Central memory CD8-positive, alpha-beta T cell (primary cell): ENCODE measurements around the gene ARHGAP15.
"Not testable (repeated sequence)": the region's sequence is repeated elsewhere in the genome, so short reads cannot be mapped to it uniquely, and the experiment has no call there.

ENCODE experiments used
- ATAC-seq: fragments of 150-1000 bp; cut with Tn5 transposase; replicated peaks from 2 replicates; pipeline ENCODE4 v1.10.0; 2022; ENCODE audit warnings: mild to moderate bottlenecking, moderate FRiP score, moderate number of reproducible peaks; ENCODE audit not compliant: poor library complexity, severe bottlenecking; ENCODE audit errors: extremely low read depth
- DNase-seq, 2 donors: peaks; one replicate each; pipeline ENCODE4 v3.0.0; 2021; ENCODE audit warnings: low spot score in 2 of 2
- H3K27ac Mint-ChIP-seq: one replicate; pipeline ENCODE4 v1.8.0; 2022; ENCODE audit warnings: low read depth, mild to moderate bottlenecking, moderate library complexity, mixed read lengths
- H3K27me3 Mint-ChIP-seq: one replicate; pipeline ENCODE4 v1.8.0; 2022; ENCODE audit warnings: mixed read lengths
- H3K36me3 Mint-ChIP-seq: one replicate; pipeline ENCODE4 v1.8.0; 2022; ENCODE audit warnings: mild to moderate bottlenecking, moderate library complexity, mixed read lengths; ENCODE audit not compliant: insufficient read depth
- H3K4me1 Mint-ChIP-seq: one replicate; pipeline ENCODE4 v1.8.0; 2022; ENCODE audit warnings: mixed read lengths
- H3K4me3 Mint-ChIP-seq: one replicate; pipeline ENCODE4 v1.8.0; 2022; ENCODE audit warnings: mild to moderate bottlenecking, moderate library complexity, mixed read lengths
- H3K9me3 Mint-ChIP-seq: one replicate; pipeline ENCODE4 v1.8.0; 2022; ENCODE audit warnings: mixed read lengths

Gene ARHGAP15

DNA sequence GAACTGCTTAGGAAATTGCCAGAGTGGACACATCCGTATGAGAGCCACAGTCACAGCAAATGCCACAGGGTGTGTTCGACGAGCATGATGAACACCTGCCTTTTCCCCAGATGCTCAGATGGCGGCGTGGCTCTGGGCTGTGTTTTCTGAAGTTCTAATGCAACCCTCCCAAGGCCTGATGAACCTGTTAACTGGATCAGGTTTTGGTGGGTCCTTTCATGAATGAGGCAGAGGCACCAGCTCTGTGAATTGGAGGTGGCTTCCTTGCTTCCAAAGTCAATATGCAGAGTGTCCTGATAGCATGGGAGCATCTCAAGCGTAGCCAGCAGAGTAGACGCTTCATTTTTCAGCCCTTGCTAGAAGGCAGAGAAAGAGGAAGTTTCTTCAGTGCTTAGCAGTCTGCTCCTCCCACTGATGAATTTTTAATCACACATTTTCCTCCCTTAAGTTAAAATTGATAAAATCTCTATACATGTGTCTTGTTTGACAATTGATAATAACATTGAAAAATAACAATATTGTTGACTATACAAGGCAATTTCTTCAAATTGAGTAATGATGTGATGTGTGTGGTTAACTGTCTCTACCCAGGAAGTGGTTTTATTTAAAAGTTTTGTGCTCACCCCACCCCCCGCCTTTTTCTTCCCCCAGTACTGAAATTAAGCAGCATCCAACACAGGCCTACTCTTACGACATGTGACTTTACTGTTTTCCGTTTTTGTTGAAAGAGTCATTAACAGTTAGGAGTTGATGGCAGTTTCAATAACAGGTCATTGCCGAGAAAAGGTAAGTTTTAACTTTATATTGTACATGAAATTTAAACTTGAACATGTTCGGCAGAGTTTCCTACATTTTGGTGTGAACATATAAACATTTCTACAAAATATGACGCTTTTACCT, at the start of gene ARHGAP15:
Gene ARHGAP15, plus strand, starts transcription at position 739 of the 900 bp plus-strand sequence.
- peak within 1 kb of the TSS; percentile 82 for H3K27ac Mint-ChIP-seq
- H3K9me3 Mint-ChIP-seq, result peaks cover 2% of the 10 kb centered on the region
- peaks cover 15% of the 10 kb centered on the region for H3K4me1 Mint-ChIP-seq
- H3K36me3 Mint-ChIP-seq, result peaks cover 5% of the 10 kb centered on the region
- ATAC-seq (peak; percentile 95), DNase-seq (peak; percentile 45 to 55)
- no peaks in the 10 kb centered on the region for H3K27me3 Mint-ChIP-seq
- H3K4me3 Mint-ChIP-seq, result peak within 1 kb of the TSS; percentile 46

DNA sequence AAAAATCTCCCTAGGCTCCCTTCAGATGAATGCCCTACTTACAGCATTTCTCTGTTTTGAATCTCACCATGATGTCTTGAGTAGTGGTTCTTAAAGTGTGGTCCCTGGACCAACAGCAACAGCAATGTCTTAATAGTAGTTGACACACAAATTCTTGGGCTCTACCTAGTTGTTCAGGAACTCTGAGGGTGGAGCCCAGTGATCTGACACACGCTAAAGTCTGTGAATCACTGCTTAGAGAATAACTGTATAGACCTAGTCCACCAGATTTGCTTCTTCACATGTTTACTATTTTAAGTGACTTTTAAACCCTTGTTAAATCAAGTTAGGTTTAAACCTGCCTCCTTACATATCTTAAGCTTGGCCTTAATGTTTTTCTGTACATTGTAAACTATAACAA, 47.6 kb upstream of the ARHGAP15 start:
- no peak for DNase-seq
- no peaks in the 10 kb centered on the region for H3K36me3 Mint-ChIP-seq
- no peak for ATAC-seq
- no peaks in the 10 kb centered on the region for H3K9me3 Mint-ChIP-seq
- H3K4me1 Mint-ChIP-seq, result peaks cover 12% of the 10 kb centered on the region
- no peaks in the 10 kb centered on the region for H3K27me3 Mint-ChIP-seq
- H3K4me3 Mint-ChIP-seq, result no peak overlapping the region
- no peak overlapping the region for H3K27ac Mint-ChIP-seq

DNA sequence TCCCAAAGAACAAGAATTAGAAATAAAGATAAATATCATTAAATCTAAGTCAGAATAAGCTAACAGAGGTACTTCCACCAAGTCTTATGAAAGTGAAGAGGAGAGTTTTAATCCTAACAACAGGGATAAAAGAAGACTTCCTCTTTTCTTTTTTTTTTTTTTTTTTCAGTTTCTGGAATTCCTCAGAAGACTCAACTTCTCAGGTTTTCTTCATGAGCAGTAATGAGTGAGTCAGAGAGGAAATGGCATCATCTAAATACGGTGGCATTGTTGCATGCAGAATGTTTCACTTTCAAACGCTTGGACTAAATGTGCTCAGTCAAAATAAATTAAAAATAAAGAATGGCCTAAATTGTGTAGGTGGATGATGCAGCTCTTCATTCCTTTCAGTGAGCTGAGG, 45.6 kb upstream of the ARHGAP15 start:
- no peak overlapping the region for H3K27ac Mint-ChIP-seq
- peaks cover 12% of the 10 kb centered on the region for H3K4me1 Mint-ChIP-seq
- ATAC-seq, result peak; percentile 54
- no peaks in the 10 kb centered on the region for H3K36me3 Mint-ChIP-seq
- no peaks in the 10 kb centered on the region for H3K9me3 Mint-ChIP-seq
- H3K4me3 Mint-ChIP-seq, result no peak overlapping the region
- no peaks in the 10 kb centered on the region for H3K27me3 Mint-ChIP-seq
- no peak for DNase-seq

DNA sequence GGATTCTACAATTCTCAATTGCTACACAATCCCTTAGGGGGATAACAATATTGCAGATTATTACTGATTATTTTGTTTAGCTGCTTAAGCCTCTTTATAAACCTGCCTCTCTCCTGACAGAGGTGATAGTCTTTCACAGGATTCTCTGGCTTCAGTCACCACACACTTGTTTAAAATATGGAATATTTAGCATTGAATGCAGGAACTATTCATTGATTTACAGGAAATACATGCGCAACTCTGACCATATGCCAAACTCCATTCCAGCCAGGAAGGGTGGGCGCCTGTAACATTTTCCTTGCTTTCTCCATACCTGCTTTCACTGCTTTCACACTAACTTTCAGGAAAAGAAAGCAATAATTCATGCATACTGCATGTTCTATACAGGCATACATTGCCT, 44.8 kb upstream of the ARHGAP15 start:
- H3K27me3 Mint-ChIP-seq, result no peaks in the 10 kb centered on the region
- H3K4me3 Mint-ChIP-seq, result no peak overlapping the region
- DNase-seq, result no peak
- H3K27ac Mint-ChIP-seq, result no peak overlapping the region
- ATAC-seq, result no peak
- H3K4me1 Mint-ChIP-seq, result peaks cover 12% of the 10 kb centered on the region
- H3K36me3 Mint-ChIP-seq, result no peaks in the 10 kb centered on the region
- no peaks in the 10 kb centered on the region for H3K9me3 Mint-ChIP-seq

DNA sequence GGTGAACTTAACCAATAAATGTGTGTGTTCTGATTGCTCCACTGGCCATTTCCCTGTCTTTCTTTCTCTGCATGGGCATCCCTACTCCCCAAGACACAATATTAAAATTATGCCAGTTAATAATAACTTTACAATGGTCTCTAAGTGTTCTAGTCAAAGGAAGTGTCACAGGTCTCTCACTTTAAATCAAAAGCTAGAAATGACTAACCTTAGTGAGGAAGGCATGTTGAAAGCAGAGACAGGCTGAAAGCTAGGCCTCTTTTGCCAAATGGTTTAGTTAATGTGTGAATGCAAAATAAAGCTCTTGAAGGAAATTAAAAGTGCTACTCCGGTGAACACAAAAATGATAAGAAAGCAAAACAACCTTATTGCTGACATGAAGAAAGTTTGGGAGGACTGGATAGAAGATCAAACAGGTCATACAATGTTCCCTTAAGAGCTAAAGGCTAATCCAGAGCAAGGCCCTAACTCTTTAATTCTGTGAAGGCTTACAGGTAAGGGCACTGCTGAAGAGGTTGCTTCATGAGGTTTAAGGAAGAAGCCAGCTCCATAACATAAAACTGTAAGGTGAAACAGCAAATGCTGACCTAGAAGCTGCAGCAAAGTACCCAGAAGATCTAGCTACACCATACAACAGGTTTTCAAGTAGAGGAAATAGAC, 44.0 kb upstream of the ARHGAP15 start:
- Mint-ChIP-seq H3K9me3 (no peaks in the 10 kb centered on the region), H3K36me3 (no peaks in the 10 kb centered on the region), H3K4me3 (peak overlapping the region; percentile 10), H3K27ac (peak overlapping the region; percentile 32), H3K4me1 (peaks cover 12% of the 10 kb centered on the region), H3K27me3 (no peaks in the 10 kb centered on the region)
- ATAC-seq, result no peak
- DNase-seq, result no peak

DNA sequence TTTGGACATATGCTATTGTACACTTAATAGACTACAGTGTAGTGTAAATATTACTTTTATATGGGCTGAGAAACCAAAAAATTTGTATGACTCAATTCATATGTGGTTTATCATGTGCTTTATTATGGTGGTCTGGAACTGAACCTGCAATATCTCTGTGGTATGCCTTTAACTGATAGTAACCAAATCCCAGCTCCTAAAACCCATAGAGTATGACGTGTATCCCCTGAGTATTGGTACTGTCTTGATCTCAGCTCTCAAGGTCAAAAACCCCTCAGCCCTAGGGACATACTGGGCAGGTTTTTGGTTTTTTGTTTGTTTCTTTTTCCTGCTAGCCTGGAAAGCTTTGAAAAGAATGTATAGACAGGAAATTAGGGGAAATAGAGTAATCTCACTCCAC, 42.2 kb upstream of the ARHGAP15 start:
- ATAC-seq, result no peak
- H3K4me3 Mint-ChIP-seq, result no peak overlapping the region
- peaks cover 12% of the 10 kb centered on the region for H3K4me1 Mint-ChIP-seq
- H3K9me3 Mint-ChIP-seq, result no peaks in the 10 kb centered on the region
- H3K27ac Mint-ChIP-seq, result no peak overlapping the region
- H3K27me3 Mint-ChIP-seq, result no peaks in the 10 kb centered on the region
- H3K36me3 Mint-ChIP-seq, result no peaks in the 10 kb centered on the region
- no peak for DNase-seq

DNA sequence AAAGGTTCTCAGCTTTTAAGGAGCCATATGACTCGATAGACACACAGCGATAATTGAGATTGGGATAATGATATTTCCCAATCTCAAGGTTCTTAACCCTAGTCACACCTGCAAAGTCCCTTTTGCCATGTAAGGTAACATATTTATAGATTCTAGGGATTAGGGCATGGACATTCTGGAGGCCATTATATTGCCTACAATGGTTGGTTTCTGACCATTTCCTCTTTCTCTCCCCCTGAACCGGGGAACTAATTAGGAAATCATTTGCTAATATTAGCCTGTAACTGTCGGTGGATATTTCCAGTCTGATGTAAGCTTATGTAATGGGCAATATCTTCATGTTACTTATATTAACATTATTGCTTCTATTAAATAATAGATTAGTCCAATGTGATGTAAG, 40.8 kb upstream of the ARHGAP15 start:
- no peak overlapping the region for H3K27ac Mint-ChIP-seq
- H3K9me3 Mint-ChIP-seq, result no peaks in the 10 kb centered on the region
- H3K4me3 Mint-ChIP-seq, result no peak overlapping the region
- ATAC-seq, result no peak
- DNase-seq, result no peak
- H3K27me3 Mint-ChIP-seq, result no peaks in the 10 kb centered on the region
- peaks cover 12% of the 10 kb centered on the region for H3K4me1 Mint-ChIP-seq
- H3K36me3 Mint-ChIP-seq, result no peaks in the 10 kb centered on the region

DNA sequence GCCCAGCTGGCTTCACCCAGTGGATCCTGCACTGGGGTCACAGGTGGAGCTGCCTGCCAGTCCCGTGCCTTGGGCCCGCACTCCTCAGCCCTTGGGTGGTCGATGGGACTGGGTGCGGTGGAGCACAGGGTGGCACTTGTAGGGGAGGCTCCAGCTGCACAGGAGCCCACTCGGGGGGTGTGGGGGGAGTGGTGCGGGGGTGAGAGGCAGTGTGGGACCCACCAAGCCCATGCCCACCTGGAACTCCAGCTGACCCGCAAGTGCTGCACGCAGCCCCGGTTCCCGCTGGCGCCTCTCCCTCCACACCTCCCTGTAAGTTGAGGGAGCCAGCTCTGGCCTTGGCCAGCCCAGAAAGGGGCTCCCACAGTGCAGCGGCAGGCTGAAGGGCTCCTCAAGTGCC, 39.7 kb upstream of the ARHGAP15 start:
- DNase-seq, H3K36me3 Mint-ChIP-seq, H3K27ac Mint-ChIP-seq, H3K4me3 Mint-ChIP-seq, H3K27me3 Mint-ChIP-seq, H3K9me3 Mint-ChIP-seq, ATAC-seq: not testable (repeated sequence)
- peaks cover 11% of the 10 kb centered on the region for H3K4me1 Mint-ChIP-seq

DNA sequence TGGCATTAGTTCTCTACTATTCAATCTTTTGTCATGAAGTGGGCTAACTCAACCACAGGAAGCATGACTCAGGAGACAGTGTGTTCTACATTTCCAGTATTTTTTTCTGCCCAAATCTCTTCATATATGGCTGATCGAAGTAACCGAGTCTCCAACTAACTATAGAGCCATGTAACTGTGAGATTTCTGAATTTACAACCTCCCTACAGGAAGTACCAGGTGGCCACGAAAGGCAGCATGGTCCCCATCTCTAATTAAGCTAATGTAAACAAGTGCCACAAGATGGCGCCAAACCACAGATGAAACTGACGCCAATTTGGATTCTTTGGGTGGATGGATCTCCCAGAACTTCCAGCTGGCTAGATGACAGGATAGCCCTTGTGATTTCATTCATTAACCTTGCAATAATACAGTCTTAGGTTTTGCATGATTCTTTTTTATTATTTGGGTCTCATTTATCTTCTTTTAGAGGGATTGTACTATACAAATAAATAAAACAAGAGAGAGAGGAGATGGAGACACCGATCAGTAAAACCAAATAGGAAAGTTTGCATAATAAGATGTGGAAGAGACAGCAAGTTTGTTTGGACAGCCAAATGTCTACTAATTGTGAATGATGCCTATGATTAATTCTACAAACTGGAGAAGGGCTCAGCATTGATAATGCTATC, 18.3 kb upstream of the ARHGAP15 start:
- Mint-ChIP-seq H3K36me3 (no peaks in the 10 kb centered on the region), H3K4me3 (no peak overlapping the region), H3K27me3 (no peaks in the 10 kb centered on the region), H3K4me1 (peaks cover 9% of the 10 kb centered on the region), H3K9me3 (no peaks in the 10 kb centered on the region), H3K27ac (peak overlapping the region; percentile 70)
- peak; percentile 92 for ATAC-seq
- DNase-seq, result peak; percentile 48 to 50

DNA sequence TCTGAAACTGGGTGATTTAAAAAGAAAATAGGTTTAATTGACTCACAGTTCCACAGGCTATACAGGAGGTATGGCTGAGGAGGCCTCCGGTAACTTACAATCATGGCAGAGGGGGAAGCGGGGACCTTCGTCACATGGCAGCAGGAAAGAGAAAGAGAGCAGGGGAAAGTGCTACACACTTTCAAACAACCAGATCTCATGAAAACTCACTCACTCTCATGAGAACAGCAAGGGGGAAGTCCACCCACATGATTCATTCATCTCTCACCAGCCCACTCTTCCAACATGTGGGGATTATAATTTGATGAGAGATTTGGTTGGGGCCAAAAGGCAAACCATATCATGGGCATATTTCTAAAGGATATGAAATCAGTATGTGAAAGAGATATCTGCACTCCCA, 12.0 kb upstream of the ARHGAP15 start:
- Mint-ChIP-seq H3K4me1 (peaks cover 5% of the 10 kb centered on the region), H3K4me3 (no peak overlapping the region), H3K9me3 (no peaks in the 10 kb centered on the region), H3K27me3 (peaks cover 10% of the 10 kb centered on the region), H3K36me3 (no peaks in the 10 kb centered on the region), H3K27ac (no peak overlapping the region)
- DNase-seq, result no peak
- ATAC-seq, result no peak

DNA sequence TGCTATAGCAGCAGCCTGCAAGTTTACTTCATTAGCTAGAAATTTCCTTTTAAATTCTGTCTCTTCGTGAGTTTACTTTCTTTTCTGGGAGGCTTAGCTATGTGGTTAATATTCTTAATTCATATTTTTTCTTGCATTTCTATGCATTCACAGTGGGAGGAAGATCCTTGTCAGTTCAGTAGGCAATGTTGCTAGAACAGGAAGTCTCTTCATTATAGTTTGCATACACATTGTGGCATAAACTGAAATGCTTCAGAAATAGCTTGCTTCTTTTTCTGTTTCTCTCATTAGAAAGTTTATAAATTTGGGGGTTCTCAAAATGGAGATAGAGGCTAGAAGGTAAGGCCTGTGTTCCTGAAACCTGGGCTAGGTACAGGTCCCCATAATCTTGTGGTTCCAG, 8.1 kb upstream of the ARHGAP15 start:
- Mint-ChIP-seq H3K9me3 (no peaks in the 10 kb centered on the region), H3K27ac (no peak overlapping the region), H3K27me3 (peaks cover 10% of the 10 kb centered on the region), H3K4me3 (no peak overlapping the region), H3K36me3 (no peaks in the 10 kb centered on the region), H3K4me1 (peaks cover 5% of the 10 kb centered on the region)
- no peak for ATAC-seq
- DNase-seq, result no peak

DNA sequence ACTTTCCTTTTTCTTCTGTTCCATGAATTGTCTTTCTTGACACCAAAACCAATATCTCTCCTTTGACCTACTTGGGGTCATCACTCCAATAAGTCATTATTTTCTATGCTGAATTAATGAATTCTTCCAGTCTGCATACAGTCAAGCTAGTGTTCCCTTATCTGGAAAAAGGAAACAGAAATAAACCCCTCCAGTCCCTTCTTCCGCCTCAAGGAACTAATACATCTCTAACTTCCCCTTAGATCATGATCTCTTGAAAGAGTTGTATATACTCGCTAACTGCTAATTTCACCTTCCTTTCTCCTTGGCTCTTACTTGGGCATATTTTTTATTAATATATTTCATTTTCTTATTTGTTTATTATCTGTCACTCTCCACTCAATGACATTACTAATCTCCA, 7.3 kb upstream of the ARHGAP15 start:
- DNase-seq (no peak), ATAC-seq (no peak)
- Mint-ChIP-seq H3K9me3 (no peaks in the 10 kb centered on the region), H3K4me3 (no peak overlapping the region), H3K36me3 (no peaks in the 10 kb centered on the region), H3K4me1 (peaks cover 4% of the 10 kb centered on the region), H3K27ac (no peak overlapping the region), H3K27me3 (peaks cover 6% of the 10 kb centered on the region)
